AG10803 (cell line): ENCODE results near the gene RBM20.

ENCODE experiments used
- DNase-seq: peaks from one replicate; pipeline ENCODE4 v3.0.0; 2010; ENCODE audit warnings: low read depth
- H3K4me3 ChIP-seq: 2 replicates; pipeline ENCODE4 v1.5.1; 2011; ENCODE audit warnings: mild to moderate bottlenecking, low read length, control low read depth
- TF ChIP-seq, protein P1 (sequence below): conservative IDR thresholded peaks from 2 replicates; pipeline ENCODE4 v1.5.1; 2011; ENCODE audit warnings: mild to moderate bottlenecking, low read length, control low read depth, inconsistent platforms

Gene RBM20

DNA sequence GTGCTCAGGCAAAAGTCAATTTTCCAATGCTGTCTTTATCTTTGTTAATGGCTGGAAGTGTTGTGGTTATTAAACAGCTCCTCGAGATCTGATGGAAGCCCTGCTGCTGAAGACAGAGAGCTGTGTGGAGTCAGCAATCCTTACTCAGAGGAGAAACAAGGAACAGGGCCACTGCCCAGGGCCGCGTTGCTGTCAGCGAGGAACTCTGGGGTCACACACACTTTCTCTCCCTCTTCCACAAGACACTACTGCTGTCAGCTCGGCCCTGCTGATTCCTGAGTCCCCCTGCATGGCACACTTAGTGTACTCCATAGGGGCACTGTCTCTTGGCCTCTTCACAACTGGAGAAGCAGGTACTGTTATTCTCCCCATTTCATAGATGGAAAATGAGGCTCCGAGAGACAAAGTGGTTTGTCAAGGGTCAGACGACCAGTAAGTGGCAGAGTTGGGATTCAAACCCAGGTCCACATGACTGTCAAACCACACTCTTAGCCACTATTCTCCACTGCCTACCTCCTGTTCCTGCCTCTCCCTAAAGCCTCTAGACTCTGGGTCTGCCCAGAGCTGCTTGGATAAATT, 198.3 kb downstream of the RBM20 start:
- TF ChIP-seq, protein P1, sequence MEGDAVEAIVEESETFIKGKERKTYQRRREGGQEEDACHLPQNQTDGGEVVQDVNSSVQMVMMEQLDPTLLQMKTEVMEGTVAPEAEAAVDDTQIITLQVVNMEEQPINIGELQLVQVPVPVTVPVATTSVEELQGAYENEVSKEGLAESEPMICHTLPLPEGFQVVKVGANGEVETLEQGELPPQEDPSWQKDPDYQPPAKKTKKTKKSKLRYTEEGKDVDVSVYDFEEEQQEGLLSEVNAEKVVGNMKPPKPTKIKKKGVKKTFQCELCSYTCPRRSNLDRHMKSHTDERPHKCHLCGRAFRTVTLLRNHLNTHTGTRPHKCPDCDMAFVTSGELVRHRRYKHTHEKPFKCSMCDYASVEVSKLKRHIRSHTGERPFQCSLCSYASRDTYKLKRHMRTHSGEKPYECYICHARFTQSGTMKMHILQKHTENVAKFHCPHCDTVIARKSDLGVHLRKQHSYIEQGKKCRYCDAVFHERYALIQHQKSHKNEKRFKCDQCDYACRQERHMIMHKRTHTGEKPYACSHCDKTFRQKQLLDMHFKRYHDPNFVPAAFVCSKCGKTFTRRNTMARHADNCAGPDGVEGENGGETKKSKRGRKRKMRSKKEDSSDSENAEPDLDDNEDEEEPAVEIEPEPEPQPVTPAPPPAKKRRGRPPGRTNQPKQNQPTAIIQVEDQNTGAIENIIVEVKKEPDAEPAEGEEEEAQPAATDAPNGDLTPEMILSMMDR, result no peak
- no peak for DNase-seq
- no peak overlapping the region for H3K4me3 ChIP-seq

DNA sequence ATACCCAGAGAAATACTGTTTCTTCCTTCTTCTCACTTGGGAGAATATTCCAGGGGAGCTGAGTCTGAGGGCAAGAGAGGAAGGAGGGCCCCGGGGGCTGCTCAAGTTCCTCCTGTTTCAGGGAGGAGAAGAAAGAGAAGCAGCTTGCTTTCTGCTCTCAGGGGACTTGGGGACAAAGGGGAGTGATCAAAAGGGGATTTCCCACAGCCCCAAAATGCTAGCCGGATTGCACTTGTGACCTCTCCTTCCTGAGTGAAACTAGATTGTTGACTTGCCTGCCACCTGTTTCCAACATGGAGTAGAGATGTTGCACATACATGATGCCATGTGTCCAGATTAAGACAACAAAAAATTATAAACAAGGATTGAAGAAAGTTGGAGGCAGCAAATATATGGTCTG, 198.9 kb downstream of the RBM20 start:
- H3K4me3 ChIP-seq, result no peak overlapping the region
- TF ChIP-seq, protein P1, result no peak
- no peak for DNase-seq

DNA sequence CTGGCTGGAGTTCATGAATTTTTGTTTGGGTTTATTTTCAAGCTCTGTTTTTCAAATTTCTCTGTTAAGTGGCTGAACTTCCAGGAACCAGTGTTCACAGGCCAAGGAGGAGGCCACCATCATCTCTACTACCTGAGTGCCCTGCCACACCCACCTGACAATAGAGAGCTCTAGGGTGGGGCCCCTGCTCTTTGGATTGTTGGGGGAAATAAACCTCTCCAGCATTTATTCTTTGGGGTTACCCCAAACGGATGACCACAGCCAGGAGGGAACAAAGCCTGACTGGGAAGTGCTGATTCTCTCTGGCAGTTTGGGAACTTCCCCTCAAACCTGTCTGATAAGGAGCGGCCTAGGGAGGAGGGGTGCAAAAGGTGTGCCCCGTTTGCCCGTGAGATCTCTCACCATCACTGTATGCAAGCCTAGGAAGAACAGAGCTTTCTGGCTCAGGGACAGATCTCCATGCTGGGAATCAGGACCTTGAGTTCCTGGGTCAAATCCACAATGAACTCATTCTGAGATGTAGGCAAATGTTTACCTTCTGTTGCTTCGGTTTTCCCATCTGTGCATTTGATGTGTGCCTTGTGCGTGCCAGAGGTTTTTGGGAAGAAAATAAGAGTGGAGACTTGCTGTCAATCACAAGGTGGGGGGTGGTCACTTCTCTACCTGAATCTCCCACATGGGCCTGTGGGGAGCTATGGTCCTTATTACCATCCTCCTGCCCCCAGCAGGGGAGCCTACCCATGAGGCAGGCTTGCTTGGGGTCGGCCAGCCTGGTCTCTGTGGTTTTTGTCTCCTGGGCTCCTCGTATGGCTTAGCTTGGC, 199.9 kb downstream of the RBM20 start:
- no peak for DNase-seq
- TF ChIP-seq, protein P1, result no peak
- H3K4me3 ChIP-seq, result no peak overlapping the region

DNA sequence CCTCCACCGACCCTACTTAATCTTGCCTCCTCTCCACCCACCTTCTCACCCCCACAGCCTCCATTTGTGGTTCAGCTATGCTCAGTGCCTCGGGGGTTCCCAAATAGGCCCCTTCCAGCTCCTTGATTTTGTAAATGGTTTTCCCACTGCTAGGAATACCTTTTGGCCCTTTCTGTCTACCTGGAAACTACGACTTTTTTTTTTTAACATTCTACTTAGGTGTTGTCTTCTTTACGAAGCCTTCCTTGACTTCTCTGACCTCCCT, 200.4 kb downstream of the RBM20 start:
- no peak for DNase-seq
- H3K4me3 ChIP-seq, result no peak overlapping the region
- TF ChIP-seq, protein P1, result no peak

DNA sequence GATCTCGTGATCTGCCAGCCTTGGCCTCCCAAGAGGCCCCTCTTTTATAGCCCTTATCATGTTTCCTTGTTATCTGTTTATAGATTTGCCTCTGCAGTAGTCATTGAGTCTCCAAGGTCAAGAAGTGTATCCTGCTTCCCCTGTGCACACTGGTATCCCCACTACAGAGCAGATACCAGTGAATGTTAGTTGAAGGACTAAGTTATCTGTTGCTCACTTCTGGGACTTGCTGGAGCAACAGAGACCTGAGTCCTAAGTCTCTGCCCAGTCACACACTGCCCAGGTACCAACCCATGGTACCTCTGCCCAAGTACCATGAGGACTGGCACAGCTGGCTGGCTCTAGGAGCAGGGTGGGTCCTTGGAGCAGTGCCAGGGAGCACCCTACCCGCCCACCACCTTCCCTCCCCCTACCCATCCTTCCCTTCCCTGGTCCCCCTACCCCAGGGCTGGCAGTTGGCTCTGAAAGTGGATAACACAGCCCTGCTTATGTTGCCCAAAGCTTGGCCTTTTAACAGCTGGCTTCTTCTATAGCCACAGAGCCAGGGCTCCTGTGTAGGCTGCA, 201.1 kb downstream of the RBM20 start:
- TF ChIP-seq, protein P1, result no peak
- DNase-seq, result no peak
- H3K4me3 ChIP-seq, result no peak overlapping the region

DNA sequence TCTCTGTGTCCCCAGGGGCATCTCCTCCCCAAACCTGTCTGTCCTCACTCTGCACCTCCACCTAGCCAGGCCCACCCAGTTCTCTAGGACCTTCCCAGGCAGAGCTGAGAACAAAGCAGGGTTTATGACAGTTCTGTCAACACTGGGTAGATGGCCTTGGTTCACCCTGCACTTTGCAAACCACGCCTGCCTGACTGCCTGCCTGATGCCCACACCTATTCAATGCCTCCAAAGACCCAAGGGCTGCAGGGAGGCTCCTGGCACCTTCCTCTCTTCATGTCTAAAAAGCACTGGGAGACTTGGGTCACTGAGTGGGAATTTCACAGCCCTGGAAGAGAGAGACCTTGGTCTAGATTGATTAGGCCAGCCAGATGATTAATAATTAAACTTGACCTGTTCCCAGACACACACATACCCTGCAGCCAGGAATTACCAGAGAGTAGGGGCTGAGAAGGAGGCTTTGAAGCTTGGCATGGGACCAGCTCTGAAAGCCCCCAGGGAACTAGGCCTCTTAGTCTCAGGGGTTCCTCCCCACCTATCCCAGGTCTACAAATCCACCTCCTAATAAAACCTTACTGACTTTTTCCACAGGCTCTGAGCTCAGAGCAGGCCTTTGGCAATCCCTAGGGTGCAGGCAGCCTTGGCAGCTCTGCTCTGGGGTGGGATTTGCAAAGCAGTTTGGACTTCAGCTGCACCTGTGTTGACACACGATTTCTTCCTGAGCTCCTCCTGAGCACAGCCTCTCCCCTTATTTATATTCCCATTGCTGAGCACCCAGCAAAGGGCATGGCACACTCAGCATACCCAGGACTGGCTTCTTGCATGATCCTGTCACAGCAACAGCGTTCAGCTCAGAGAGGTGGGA, 201.9 kb downstream of the RBM20 start:
- TF ChIP-seq, protein P1, result no peak
- no peak overlapping the region for H3K4me3 ChIP-seq
- DNase-seq, result no peak
